HG03196 (cell line): ENCODE measurements around the gene ECT2L.

Experiments used
- ATAC-seq: cut with Tn5 transposase; IDR thresholded peaks from one replicate; pipeline ENCODE4 v1.9.1; 2021; ENCODE audit not compliant: unreplicated experiment

Gene ECT2L

GRCh38 chr6:138795809-138796603 is at the start of gene ECT2L:
Gene ECT2L, plus strand, starts transcription at chr6:138796087. Its CDS starts 17,188 bp downstream, at chr6:138813275.
- ATAC-seq: no peak

- ATAC-seq: no peak
These were observed 43.9 kb upstream of the ECT2L start for GRCh38 chr6:138752017-138752416.

GRCh38 chr6:138757136-138757535 is 38.8 kb upstream of the ECT2L start:
- no peak for ATAC-seq

- no peak for ATAC-seq
These were observed 29.8 kb upstream of the ECT2L start for GRCh38 chr6:138765896-138766655.

- ATAC-seq: no peak
These were observed 26.7 kb upstream of the ECT2L start for GRCh38 chr6:138769102-138769676.

- no peak for ATAC-seq
These were observed 23.2 kb upstream of the ECT2L start for GRCh38 chr6:138772596-138773176.

GRCh38 chr6:138773177-138774091 is 22.5 kb upstream of the ECT2L start, which contains the start of gene CCDC28A:
Gene CCDC28A, plus strand, starts transcription at chr6:138773769. Its CDS starts 2,352 bp downstream, at chr6:138776121.
- peak; percentile 94 for ATAC-seq

GRCh38 chr6:138774370-138774769 is 21.5 kb upstream of the ECT2L start:
- no peak for ATAC-seq

- ATAC-seq: no peak
These were observed 19.2 kb upstream of the ECT2L start for GRCh38 chr6:138776659-138777058.

GRCh38 chr6:138778331-138778730 is 17.6 kb upstream of the ECT2L start:
- no peak for ATAC-seq

GRCh38 chr6:138782243-138782642 is 13.6 kb upstream of the ECT2L start:
- no peak for ATAC-seq

- ATAC-seq: no peak
These were observed 10.8 kb upstream of the ECT2L start for GRCh38 chr6:138785079-138785478.

- ATAC-seq: no peak
These were observed 9.9 kb upstream of the ECT2L start for GRCh38 chr6:138785980-138786379.

- no peak for ATAC-seq
These were observed 8.7 kb upstream of the ECT2L start for GRCh38 chr6:138787138-138787537.

- no peak for ATAC-seq
These were observed 884 bp downstream of the ECT2L start for GRCh38 chr6:138796771-138797170.

GRCh38 chr6:138797806-138798446 is 2.0 kb downstream of the ECT2L start:
- ATAC-seq: no peak

- no peak for ATAC-seq
These were observed 4.7 kb downstream of the ECT2L start for GRCh38 chr6:138800377-138801150.

- no peak for ATAC-seq
These were observed 7.4 kb downstream of the ECT2L start for GRCh38 chr6:138803331-138803730.

- ATAC-seq: no peak
These were observed 8.0 kb downstream of the ECT2L start for GRCh38 chr6:138803861-138804260.
